ENCODE measurements around the gene GLE1. TPM values are rescaled to one million over a fixed set of nuclear protein-coding genes. Genes with fewer than 3 reads are reported as not detected.

Gene GLE1
- total RNA-seq, 6 experiments from 2014 or later = 22.2 to 26.7 (median 24.7) TPM

DNA sequence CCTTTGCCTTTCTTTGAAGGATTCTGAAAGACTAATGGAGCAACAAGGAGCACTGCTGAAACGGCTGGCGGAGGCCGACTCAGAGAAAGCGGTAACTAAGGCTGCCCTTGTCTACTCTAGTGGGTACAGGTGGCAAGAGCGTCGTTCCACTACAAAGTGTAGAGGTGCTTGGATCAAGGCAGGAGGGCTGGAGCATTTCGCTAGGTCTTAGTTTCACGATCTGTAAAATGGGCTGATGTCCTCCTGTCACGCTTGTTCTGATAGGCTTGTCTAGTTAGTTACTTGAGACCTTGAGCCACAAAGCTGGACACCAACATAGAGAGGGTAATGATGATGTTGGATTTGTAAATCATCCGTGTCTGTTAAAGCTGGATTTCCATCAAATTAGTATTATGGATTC, 23.0 kb upstream of the GLE1 start:
- H3K27me3 Mint-ChIP-seq (ENCODE audit: insufficient read depth) = no peaks in the 10 kb centered on the region; the same call in 1 of the 2 replicates
- H3K36me3 Mint-ChIP-seq (ENCODE audit: low read depth) = peaks cover 31% of the 10 kb centered on the region
- DNase-seq = no peak
- no peaks in the 10 kb centered on the region for H3K4me1 Mint-ChIP-seq (ENCODE audit: low read depth)
- H3K4me3 Mint-ChIP-seq = no peak overlapping the region
- TF ChIP-seq, protein P1, sequence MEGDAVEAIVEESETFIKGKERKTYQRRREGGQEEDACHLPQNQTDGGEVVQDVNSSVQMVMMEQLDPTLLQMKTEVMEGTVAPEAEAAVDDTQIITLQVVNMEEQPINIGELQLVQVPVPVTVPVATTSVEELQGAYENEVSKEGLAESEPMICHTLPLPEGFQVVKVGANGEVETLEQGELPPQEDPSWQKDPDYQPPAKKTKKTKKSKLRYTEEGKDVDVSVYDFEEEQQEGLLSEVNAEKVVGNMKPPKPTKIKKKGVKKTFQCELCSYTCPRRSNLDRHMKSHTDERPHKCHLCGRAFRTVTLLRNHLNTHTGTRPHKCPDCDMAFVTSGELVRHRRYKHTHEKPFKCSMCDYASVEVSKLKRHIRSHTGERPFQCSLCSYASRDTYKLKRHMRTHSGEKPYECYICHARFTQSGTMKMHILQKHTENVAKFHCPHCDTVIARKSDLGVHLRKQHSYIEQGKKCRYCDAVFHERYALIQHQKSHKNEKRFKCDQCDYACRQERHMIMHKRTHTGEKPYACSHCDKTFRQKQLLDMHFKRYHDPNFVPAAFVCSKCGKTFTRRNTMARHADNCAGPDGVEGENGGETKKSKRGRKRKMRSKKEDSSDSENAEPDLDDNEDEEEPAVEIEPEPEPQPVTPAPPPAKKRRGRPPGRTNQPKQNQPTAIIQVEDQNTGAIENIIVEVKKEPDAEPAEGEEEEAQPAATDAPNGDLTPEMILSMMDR (IDR thresholded peaks at IDR 0.05) = no peak
- no peaks in the 10 kb centered on the region for H3K9me3 Mint-ChIP-seq
- H3K27ac Mint-ChIP-seq = no peak overlapping the region

DNA sequence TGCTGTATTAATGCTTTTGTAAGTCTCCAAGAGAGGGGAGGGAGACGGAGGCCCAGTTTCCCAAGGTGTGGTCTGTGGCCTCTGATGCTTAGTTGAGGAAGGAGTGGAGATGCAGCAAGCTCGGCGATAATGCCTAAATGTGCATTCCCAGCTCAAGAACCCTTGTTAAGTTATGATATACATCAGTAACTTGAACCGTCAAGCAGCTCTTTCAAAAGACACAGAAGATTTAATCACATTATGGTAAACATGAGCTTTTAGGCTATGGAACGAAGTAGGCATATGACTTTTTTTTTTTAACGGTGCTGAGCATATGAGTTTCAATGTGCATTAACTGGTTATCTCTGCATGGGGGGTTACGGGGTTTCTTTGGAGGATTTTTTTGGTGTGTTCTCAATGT, 22.3 kb upstream of the GLE1 start:
- no peaks in the 10 kb centered on the region; the same call in 1 of the 2 replicates for H3K27me3 Mint-ChIP-seq (ENCODE audit: insufficient read depth)
- H3K36me3 Mint-ChIP-seq (ENCODE audit: low read depth) = peaks cover 37% of the 10 kb centered on the region
- no peak overlapping the region for H3K4me3 Mint-ChIP-seq
- TF ChIP-seq, protein P1 (IDR thresholded peaks at IDR 0.05) = no peak
- H3K4me1 Mint-ChIP-seq (ENCODE audit: low read depth) = no peaks in the 10 kb centered on the region
- H3K9me3 Mint-ChIP-seq = no peaks in the 10 kb centered on the region
- no peak for DNase-seq
- no peak overlapping the region for H3K27ac Mint-ChIP-seq

DNA sequence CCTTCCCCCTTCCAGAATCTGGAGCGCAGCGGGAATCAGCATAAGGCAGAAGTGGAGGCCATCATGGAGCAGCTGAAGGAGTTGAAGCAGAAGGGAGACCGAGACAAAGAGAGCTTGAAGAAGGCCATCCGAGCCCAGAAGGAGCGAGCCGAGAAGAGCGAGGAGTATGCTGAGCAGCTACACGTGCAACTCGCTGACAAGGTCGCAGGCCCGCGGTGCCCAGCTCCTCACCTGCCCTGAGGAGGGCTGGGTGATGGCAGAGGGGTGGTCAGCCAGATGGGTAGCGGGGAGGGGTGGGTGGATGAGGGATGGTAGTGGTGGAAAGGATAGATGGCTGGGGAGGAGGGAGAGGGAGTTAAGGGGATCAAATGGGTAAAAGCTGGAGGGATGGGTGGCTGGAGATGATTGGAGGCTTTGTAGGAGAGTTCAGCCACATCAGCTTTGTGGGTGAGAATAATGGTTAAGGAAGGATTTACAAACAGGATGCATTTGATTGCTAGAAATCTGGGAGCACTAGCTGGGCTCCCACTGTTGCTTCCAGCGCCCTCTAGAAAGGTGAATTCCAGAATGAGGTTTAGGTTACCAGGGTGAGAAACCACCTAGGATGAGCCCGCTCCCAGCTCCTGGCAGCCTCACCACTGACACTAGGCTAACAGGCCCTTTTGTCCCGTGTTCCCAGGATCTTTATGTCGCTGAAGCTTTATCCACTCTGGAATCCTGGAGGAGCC, 19.7 kb upstream of the GLE1 start:
- H3K27ac Mint-ChIP-seq = no peak overlapping the region

DNA sequence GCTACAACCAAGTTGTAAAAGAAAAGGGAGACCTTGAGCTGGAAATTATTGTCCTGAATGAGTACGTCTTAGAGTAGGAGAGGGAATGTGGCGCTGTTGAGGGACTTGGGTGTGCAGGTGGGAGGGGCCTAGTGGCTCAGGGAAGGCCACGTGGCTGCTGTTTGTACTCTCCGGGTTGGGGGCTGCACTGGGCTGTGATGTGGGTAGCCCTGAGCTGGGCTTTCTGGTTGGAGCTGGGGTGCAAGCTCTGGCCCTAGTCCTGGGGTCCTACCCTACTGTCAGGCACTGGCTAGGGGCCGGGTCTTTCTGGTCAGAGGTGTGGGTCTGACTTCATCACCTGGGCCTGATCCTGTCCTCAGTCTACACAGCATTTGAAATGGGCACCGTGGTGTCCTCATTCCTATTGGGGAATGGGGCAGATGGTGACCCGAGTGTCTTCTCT, 19.1 kb upstream of the GLE1 start:
- no peaks in the 10 kb centered on the region for H3K9me3 Mint-ChIP-seq
- no peak for DNase-seq
- TF ChIP-seq, protein P1 (IDR thresholded peaks at IDR 0.05) = no peak
- no peak overlapping the region for H3K27ac Mint-ChIP-seq
- no peak overlapping the region for H3K4me3 Mint-ChIP-seq
- no peaks in the 10 kb centered on the region; the same call in 1 of the 2 replicates for H3K27me3 Mint-ChIP-seq (ENCODE audit: insufficient read depth)
- H3K4me1 Mint-ChIP-seq (ENCODE audit: low read depth) = no peaks in the 10 kb centered on the region
- peaks cover 43% of the 10 kb centered on the region for H3K36me3 Mint-ChIP-seq (ENCODE audit: low read depth)

More for the DNA sequence above, 19.7 kb upstream of the GLE1 start:
- no peak for DNase-seq
- Mint-ChIP-seq H3K36me3 (ENCODE audit: low read depth) (peaks cover 40% of the 10 kb centered on the region), H3K4me3 (no peak overlapping the region), H3K9me3 (no peaks in the 10 kb centered on the region), H3K4me1 (ENCODE audit: low read depth) (no peaks in the 10 kb centered on the region), H3K27me3 (ENCODE audit: insufficient read depth) (no peaks in the 10 kb centered on the region; the same call in 1 of the 2 replicates)
- TF ChIP-seq, protein P1 (IDR thresholded peaks at IDR 0.05) = no peak

DNA sequence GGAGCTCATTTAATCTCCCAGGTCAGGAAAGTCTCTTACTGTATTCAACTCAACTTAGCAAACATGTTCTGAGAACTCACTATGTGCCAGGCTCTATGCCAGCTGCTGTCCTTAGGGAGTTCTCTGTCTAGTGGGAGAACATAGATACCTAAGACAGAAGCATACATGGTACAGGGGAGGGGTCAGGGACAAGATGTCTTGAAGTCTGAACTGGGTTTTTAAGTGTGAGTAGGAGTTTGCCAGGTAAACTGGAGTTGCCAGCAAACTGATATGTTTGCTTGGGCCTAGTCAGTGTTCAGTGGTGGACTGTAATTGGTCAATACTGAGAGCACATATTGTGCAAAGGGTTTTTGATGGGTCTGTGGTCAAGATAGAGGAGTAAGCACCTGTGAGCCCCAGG, 18.3 kb upstream of the GLE1 start:
- DNase-seq = no peak
- peaks cover 38% of the 10 kb centered on the region for H3K36me3 Mint-ChIP-seq (ENCODE audit: low read depth)
- no peaks in the 10 kb centered on the region; the same call in 1 of the 2 replicates for H3K27me3 Mint-ChIP-seq (ENCODE audit: insufficient read depth)
- TF ChIP-seq, protein P1 (IDR thresholded peaks at IDR 0.05) = no peak
- H3K9me3 Mint-ChIP-seq = no peaks in the 10 kb centered on the region
- H3K27ac Mint-ChIP-seq = no peak overlapping the region
- H3K4me3 Mint-ChIP-seq = no peak overlapping the region
- no peaks in the 10 kb centered on the region for H3K4me1 Mint-ChIP-seq (ENCODE audit: low read depth)
